Body of pancreas (tissue), 4 donors: ENCODE data around the gene ASTN2.

Experiments
- POLR2A ChIP-seq, 3 donors: fragments of 450-650 bp; IDR thresholded peaks; one replicate each; pipeline ENCODE4 v1.6.1; 2016; ENCODE audit warnings: antibody characterized with exemption in 3 of 3, mild to moderate bottlenecking in 2 of 3
- TF ChIP-seq, protein P1 (sequence below), 7 experiments: fragments of 450-650 bp in 4 of 7; fragments of 200-600 bp in 3 of 7; sonication (generic) in 3 of 7; IDR thresholded peaks; one replicate each; pipeline ENCODE4 v1.5.1; 2016 to 2019; ENCODE audit warnings: antibody characterized with exemption in 7 of 7

DNA sequence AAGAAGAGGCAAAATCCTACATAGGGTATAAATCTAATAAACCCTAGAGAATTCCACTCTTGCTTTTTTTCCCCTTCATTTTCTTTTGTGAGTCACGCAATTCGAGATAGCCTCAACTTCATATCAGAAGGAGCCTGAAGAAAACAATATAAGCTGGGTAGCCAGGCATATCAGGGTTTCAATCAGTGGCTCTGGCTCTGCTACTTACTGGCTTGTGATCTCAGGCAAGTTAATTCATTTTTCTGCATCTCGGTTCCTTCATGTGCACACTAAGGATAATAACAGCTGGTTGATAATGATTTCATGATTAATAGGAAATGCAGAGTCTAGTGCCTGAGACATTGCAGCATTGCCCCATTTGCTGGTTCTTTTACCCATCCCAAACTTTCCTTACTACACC is 46.5 kb upstream of the ASTN2 start:
- TF ChIP-seq, protein P1, sequence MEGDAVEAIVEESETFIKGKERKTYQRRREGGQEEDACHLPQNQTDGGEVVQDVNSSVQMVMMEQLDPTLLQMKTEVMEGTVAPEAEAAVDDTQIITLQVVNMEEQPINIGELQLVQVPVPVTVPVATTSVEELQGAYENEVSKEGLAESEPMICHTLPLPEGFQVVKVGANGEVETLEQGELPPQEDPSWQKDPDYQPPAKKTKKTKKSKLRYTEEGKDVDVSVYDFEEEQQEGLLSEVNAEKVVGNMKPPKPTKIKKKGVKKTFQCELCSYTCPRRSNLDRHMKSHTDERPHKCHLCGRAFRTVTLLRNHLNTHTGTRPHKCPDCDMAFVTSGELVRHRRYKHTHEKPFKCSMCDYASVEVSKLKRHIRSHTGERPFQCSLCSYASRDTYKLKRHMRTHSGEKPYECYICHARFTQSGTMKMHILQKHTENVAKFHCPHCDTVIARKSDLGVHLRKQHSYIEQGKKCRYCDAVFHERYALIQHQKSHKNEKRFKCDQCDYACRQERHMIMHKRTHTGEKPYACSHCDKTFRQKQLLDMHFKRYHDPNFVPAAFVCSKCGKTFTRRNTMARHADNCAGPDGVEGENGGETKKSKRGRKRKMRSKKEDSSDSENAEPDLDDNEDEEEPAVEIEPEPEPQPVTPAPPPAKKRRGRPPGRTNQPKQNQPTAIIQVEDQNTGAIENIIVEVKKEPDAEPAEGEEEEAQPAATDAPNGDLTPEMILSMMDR (IDR thresholded peaks at IDR 0.05) = no peak
- no peak for TF ChIP-seq POLR2A (IDR thresholded peaks at IDR 0.05)
